GM23248 (cell line): ENCODE data around the gene UBXN10. TPM values are rescaled to one million over a fixed set of nuclear protein-coding genes. Genes with fewer than 3 reads are reported as not detected.

Source experiments
- DNase-seq: peaks from one replicate; pipeline ENCODE4 v3.0.0-alpha.2; 2015
- H2AFZ ChIP-seq: fragments of 200-600 bp; sonication (generic); 2 replicates; pipeline ENCODE4 v1.6.1; 2016; ENCODE audit warnings: antibody characterized with exemption
- H3F3A ChIP-seq: fragments of 200-600 bp; sonication (generic); 2 replicates; pipeline ENCODE4 v1.6.1; 2016; ENCODE audit warnings: mild to moderate bottlenecking, antibody characterized with exemption, mixed run types; ENCODE audit not compliant: insufficient read depth
- H3K27ac ChIP-seq: fragments of 200-600 bp; sonication (generic); 2 replicates; pipeline ENCODE4 v1.5.1; 2016; ENCODE audit warnings: mild to moderate bottlenecking
- H3K27me3 ChIP-seq: fragments of 200-600 bp; sonication (generic); replicated peaks from 2 replicates; pipeline ENCODE4 v1.6.1; 2016; ENCODE audit warnings: mild to moderate bottlenecking; ENCODE audit not compliant: insufficient read depth
- H3K36me3 ChIP-seq: fragments of 200-600 bp; sonication (generic); 2 replicates; pipeline ENCODE4 v1.6.1; 2016; ENCODE audit warnings: low read depth, mild to moderate bottlenecking
- H3K4me1 ChIP-seq: fragments of 200-600 bp; sonication (generic); 2 replicates; pipeline ENCODE4 v1.6.1; 2016; ENCODE audit warnings: mild to moderate bottlenecking; ENCODE audit not compliant: insufficient read depth
- H3K4me2 ChIP-seq: fragments of 200-600 bp; sonication (generic); one replicate; pipeline ENCODE4 v1.6.1; 2016; ENCODE audit warnings: mild to moderate bottlenecking; ENCODE audit not compliant: unreplicated experiment
- H3K4me3 ChIP-seq: fragments of 200-600 bp; sonication (generic); 2 replicates; pipeline ENCODE4 v1.5.1; 2016; ENCODE audit warnings: mild to moderate bottlenecking
- H3K79me2 ChIP-seq: fragments of 200-600 bp; sonication (generic); 2 replicates; pipeline ENCODE4 v1.6.1; 2016; ENCODE audit warnings: mild to moderate bottlenecking; ENCODE audit not compliant: insufficient read depth
- H3K9ac ChIP-seq: fragments of 200-600 bp; sonication (generic); 2 replicates; pipeline ENCODE4 v1.6.1; 2016; ENCODE audit warnings: mild to moderate bottlenecking
- H3K9me2 ChIP-seq: fragments of 200-600 bp; sonication (generic); 2 replicates; pipeline ENCODE4 v1.6.1; 2016; ENCODE audit warnings: mixed run types, mild to moderate bottlenecking, moderate library complexity; ENCODE audit not compliant: insufficient read depth
- H3K9me3 ChIP-seq: fragments of 200-600 bp; sonication (generic); one replicate; pipeline ENCODE4 v1.6.1; 2017; ENCODE audit warnings: low read depth
- H4K20me1 ChIP-seq: fragments of 200-600 bp; sonication (generic); 2 replicates; pipeline ENCODE4 v1.6.0; 2016; ENCODE audit not compliant: insufficient read depth
- EZH2 ChIP-seq: fragments of 200-600 bp; sonication (generic); IDR thresholded peaks from 2 replicates; pipeline ENCODE4 v1.6.1; 2018; ENCODE audit warnings: antibody characterized with exemption, mild to moderate bottlenecking; ENCODE audit not compliant: insufficient read depth, poor library complexity, severe bottlenecking
- EZH2phosphoT487 ChIP-seq: fragments of 200-600 bp; sonication (generic); IDR thresholded peaks from 2 replicates; pipeline ENCODE4 v1.6.1; 2018; ENCODE audit warnings: antibody characterized with exemption, moderate library complexity, mild to moderate bottlenecking, low read depth; ENCODE audit not compliant: insufficient read depth
- WGBS, 2 experiments: methylation state at CpG; one replicate each; pipeline ENCODE4 v1.1.6; 2015 to 2017; ENCODE audit warnings: low lambda C conversion rate in 2 of 2, low coverage in 1 of 2; ENCODE audit errors: missing lambda C conversion rate in 2 of 2; 5-methylcytosine and 5-hydroxymethylcytosine counted together
- in situ Hi-C: fragments of 300-500 bp; cut with MboI; formaldehyde crosslinking; loops from 2 replicates; pipeline ENCODE4 v1.15.0; 2020
- polyA plus RNA-seq: library from polyadenylated mRNA; unstranded; fragments of >200 nt; fragmentation: Nextera tagmentation; extraction: Ambion mirVana; gene quantifications from 2 replicates; pipeline ENCODE4 v1.2.1, GENCODE V29; 2016
- total RNA-seq: library from RNA; depleted of rRNA; stranded (reverse); fragments of >200 nt; shearing (Covaris generic); gene quantifications from 2 replicates; pipeline ENCODE4 v1.2.3, GENCODE V29; 2014

The UBXN10 gene
- total and polyA plus RNA-seq, 2 experiments from 2014 or later = 0.11 TPM; not detected in 1

DNA sequence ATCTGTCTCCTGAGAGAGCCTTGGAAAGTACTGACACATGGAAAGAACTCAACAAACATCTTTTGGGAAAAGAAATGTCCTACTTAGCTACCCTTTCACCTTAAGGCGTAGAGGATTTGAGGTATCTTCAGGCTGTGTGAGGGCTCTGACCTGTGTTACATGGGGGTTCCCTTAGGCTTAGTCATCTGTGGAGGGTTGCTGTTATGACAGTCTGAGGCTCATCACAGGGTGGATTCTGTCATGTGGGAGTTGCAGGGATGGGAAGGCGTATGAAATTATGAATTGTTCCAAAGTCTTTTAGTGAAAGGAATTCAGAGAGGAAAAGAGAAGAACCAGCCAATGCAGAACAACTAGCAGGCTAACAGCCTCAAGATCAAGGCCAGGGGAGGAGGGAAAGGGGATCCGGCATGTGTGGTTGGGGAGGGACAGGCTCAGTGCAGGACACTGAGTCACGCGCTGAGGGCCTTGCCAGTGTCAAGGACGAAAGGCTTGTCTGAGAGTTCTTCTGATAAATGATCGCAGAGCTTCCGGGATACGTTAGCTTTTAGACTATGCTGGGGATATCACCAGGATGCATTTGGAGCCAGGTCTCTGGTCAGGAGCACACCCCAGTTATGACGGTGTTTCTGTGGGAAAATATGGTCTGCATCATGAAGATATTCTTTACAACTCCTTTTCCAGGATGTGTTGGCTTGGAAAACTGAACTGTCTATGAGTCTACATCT, 25.0 kb downstream of the UBXN10 start:
- Histone ChIP-seq H3K4me3 (no peak overlapping the region), H3K9me2 (no peaks in the 10 kb centered on the region), H4K20me1 (no peaks in the 10 kb centered on the region), H2AFZ (no peak overlapping the region), H3K9ac (0 out of 2 replicates have a peak overlapping the region, but pooled peaks have one; percentile 7), H3K4me2 (no peak overlapping the region), H3F3A (peaks cover 11% of the 10 kb centered on the region), H3K79me2 (no peaks in the 10 kb centered on the region), H3K27ac (peak overlapping the region; percentile 39), H3K4me1 (peaks cover 22% of the 10 kb centered on the region), H3K9me3 (no peaks in the 10 kb centered on the region), H3K27me3 (peaks cover 16% of the 10 kb centered on the region), H3K36me3 (no peaks in the 10 kb centered on the region)
- TF ChIP-seq EZH2 (no peak), EZH2phosphoT487 (no peak)
- in situ Hi-C loops = loop anchor here (5.0 kb wide), 1 partner anchor 281 kb away; no protein-coding TSS in a partner anchor
- 77 to 80% methylated on average over 10 of the region's 10 CpGs for WGBS, 2 experiments
- DNase-seq = peak; percentile 27

DNA sequence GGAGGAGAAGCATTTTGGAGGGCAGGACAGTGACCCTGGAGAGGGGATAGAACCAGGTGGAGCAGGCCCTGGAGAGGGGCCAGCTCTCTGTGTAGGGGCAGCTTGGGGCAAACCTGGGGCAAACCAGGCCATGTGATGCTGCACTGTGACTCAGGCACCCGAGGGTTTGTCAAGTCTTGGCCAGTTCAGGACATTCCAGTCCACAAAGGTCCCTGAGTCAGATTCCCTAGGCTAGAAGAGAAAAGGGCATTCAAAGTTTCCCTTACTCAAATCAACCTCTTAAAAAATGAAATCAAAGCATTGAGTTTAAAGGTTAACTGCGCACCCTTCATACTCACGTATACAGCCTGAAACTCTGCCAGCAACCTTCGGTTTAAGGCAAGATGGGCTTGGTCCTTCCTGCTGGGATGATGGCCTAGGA, 25.6 kb downstream of the UBXN10 start:
- peak; percentile 84 for DNase-seq
- no peak for TF ChIP-seq EZH2phosphoT487
- no peak for TF ChIP-seq EZH2
- Histone ChIP-seq H3K79me2 (no peaks in the 10 kb centered on the region), H3K4me2 (no peak overlapping the region), H3K27ac (peak overlapping the region; percentile 39), H3K27me3 (peaks cover 16% of the 10 kb centered on the region), H4K20me1 (no peaks in the 10 kb centered on the region), H3K9me3 (no peaks in the 10 kb centered on the region), H3K9ac (0 out of 2 replicates have a peak overlapping the region, but pooled peaks have one; percentile 7), H3K4me1 (peaks cover 22% of the 10 kb centered on the region), H2AFZ (no peak overlapping the region), H3K9me2 (no peaks in the 10 kb centered on the region), H3K4me3 (no peak overlapping the region), H3K36me3 (no peaks in the 10 kb centered on the region), H3F3A (peaks cover 11% of the 10 kb centered on the region)
- in situ Hi-C loops = loop anchor here (5.0 kb wide), 1 partner anchor 281 kb away; no protein-coding TSS in a partner anchor
- 42 to 50% methylated on average over 4 of the region's 4 CpGs for WGBS, 2 experiments

DNA sequence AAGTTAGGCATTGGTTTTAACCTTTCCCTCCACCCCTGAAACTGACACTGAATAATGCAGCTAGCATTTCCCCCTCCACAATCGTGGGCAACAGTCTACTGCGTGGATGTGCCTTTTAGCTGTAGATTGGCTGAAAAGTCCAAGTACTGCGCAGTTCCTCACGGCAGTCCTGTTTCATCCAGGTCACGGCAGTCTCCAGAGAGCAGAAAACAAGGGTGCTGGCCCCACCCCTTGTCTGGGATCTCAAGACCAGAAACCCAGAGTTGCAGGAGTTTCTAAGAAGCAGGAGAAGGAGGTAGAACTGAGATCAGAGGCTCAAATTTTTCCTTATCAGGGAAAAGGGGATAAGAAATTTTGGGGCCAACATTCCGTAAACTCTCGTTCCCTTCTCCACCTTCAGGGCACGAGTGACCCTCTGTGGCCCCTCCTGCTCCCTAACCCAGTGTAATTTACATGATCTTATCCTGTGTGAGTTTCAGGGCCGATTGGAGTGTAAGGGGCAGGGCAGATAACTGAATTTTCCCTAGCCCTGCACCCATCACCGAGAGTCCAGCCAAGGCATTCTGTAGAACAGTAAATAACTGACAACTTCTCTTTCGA, 26.3 kb downstream of the UBXN10 start:
- Histone ChIP-seq H3K4me3 (no peak overlapping the region), H4K20me1 (no peaks in the 10 kb centered on the region), H3K27ac (0 out of 2 replicates have a peak overlapping the region, but pooled peaks have one; percentile 39), H3K4me1 (peaks cover 22% of the 10 kb centered on the region), H3K9ac (no peak overlapping the region), H3K79me2 (no peaks in the 10 kb centered on the region), H3K36me3 (no peaks in the 10 kb centered on the region), H3K9me3 (no peaks in the 10 kb centered on the region), H3K9me2 (no peaks in the 10 kb centered on the region), H3F3A (peaks cover 11% of the 10 kb centered on the region), H3K27me3 (peaks cover 16% of the 10 kb centered on the region), H2AFZ (no peak overlapping the region), H3K4me2 (peak overlapping the region; percentile 67)
- WGBS, 2 experiments = 64% methylated on average over 11 of the region's 11 CpGs
- DNase-seq = no peak
- in situ Hi-C loops = loop anchor here (5.0 kb wide), 1 partner anchor 280 kb away; no protein-coding TSS in a partner anchor
- TF ChIP-seq EZH2 = no peak

DNA sequence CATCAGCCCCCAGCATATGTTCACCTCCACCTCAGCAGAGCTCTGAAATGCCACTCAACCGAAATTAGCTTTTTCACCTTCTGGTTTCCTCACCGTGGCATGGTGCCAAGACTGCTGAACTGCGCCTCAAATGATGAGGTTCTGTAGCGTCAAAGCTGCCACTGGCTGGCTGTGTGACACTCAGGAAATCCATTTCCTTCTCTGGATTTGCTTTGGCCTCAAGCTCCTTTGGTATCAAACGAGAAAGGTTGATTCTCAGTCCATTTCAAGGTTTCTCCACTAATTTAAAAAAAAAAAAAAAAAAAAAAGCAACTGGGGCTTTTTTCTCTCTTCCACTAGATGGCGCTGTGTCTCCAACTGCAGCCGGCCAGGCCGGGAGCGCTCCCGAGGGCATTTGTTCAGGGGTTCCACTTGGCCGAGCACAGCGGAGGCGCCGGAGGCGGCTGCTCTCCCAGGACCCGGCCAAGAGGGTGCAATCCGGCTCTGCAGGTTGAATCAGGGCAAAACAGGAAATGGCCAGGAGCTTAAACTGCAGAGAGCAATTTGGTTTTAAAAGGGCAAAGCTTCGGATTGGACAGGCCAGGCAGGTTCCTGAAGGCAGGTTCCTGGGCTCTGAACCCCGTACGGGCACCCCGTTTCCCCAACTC, 26.9 kb downstream of the UBXN10 start:
- Histone ChIP-seq H2AFZ (peak overlapping the region; percentile 60), H3K9me2 (no peaks in the 10 kb centered on the region), H3F3A (peaks cover 11% of the 10 kb centered on the region), H3K4me1 (peaks cover 22% of the 10 kb centered on the region), H3K4me3 (no peak overlapping the region), H3K36me3 (no peaks in the 10 kb centered on the region), H3K27ac (no peak overlapping the region), H3K27me3 (peaks cover 16% of the 10 kb centered on the region), H3K9me3 (no peaks in the 10 kb centered on the region), H3K4me2 (peak overlapping the region; percentile 67), H4K20me1 (no peaks in the 10 kb centered on the region), H3K79me2 (no peaks in the 10 kb centered on the region), H3K9ac (no peak overlapping the region)
- peak; percentile 81 for DNase-seq
- TF ChIP-seq EZH2phosphoT487 = no peak
- TF ChIP-seq EZH2 = no peak
- in situ Hi-C loops = loop anchor here (5.0 kb wide), 1 partner anchor 279 kb away; no protein-coding TSS in a partner anchor
- 10% methylated on average over 21 of the region's 21 CpGs for WGBS, 2 experiments
